Gastroesophageal sphincter (tissue), 3 donors: Measurements from ENCODE around the gene CLDN2.

ENCODE experiments used
- CTCF ChIP-seq, 4 experiments: fragments of 200-600 bp in 2 of 4; fragments of 450-650 bp in 2 of 4; sonication (generic) in 1 of 4; IDR thresholded peaks; one replicate each; pipeline ENCODE4 v1.5.1; 2017 to 2019; ENCODE audit warnings: antibody characterized with exemption in 4 of 4, mild to moderate bottlenecking in 2 of 4, moderate library complexity in 2 of 4
- EP300 ChIP-seq: sonication (generic); formaldehyde crosslinking; IDR thresholded peaks from one replicate; pipeline ENCODE4 v1.6.1; 2017; ENCODE audit warnings: antibody characterized with exemption, mild to moderate bottlenecking
- POLR2A ChIP-seq, 2 donors: fragments of 450-650 bp; IDR thresholded peaks; one replicate each; pipeline ENCODE4 v1.6.1; 2017; ENCODE audit warnings: antibody characterized with exemption in 2 of 2, mild to moderate bottlenecking in 2 of 2, moderate library complexity in 1 of 2
- POLR2AphosphoS5 ChIP-seq: sonication (generic); formaldehyde crosslinking; IDR thresholded peaks from one replicate; pipeline ENCODE4 v1.6.1; 2017; ENCODE audit warnings: antibody characterized with exemption

DNA sequence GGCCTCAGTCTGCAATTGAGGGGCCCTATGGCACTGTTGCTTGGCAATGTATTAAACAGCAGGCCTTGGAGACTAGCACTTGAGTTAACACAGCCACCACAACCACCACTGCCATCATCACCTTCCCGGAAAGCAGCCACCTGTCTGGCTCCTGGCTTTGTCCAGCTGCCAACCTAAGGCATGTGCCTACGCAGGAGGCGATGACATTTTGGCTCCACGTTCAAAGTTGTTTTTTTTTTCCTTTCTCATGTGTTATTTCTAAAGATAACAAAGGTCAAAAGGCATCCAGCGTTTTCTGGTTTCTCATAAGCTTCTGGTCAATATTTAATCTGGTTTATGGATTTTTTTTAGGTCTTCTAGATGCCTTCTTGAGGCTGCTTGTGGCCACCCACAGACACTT is 7.5 kb downstream of the CLDN2 start:
- TF ChIP-seq CTCF (IDR thresholded peaks at IDR 0.05) (no peak), POLR2AphosphoS5 (no peak), POLR2A (IDR thresholded peaks at IDR 0.05) (no peak), EP300 (no peak)
